K562 (cell line): ENCODE measurements around the gene HOOK1. TPM values are rescaled to one million over a fixed set of nuclear protein-coding genes. Genes with fewer than 3 reads are reported as not detected.

Experiments
- ATAC-seq: fragments of 200-7000 bp; cut with Tn5 transposase; 3 replicates; pipeline ENCODE4 v1.9.1; 2020; ENCODE audit warnings: moderate library complexity
- BruUV-seq: library from RNA; stranded (reverse); fragments of 400-500 nt; replicated peaks from 2 replicates; lab custom pipeline; 2021; lab: Mats Ljungman, UMichigan
- CTCF ChIA-PET: fragments of 300-600 bp; formaldehyde crosslinking; extraction: SDS; loops from one replicate; lab custom pipeline; 2021; ENCODE audit warnings: low intra/inter-chr PET ratio; lab: Yijun Ruan, JAX
- POLR2A ChIA-PET: fragments of 300-600, 350-650 bp; sonication (Branson Sonifier 250); formaldehyde crosslinking; extraction: SDS; loops from one replicate; lab custom pipeline; 2021; ENCODE audit warnings: antibody characterized with exemption, inconsistent platforms; lab: Yijun Ruan, JAX
- DNase-seq, 4 experiments: peaks; one replicate each; pipeline versions ENCODE4 v3.0.0 to v3.0.0-alpha.2; 2011 to 2018; ENCODE audit warnings: low spot score in 3 of 4, mixed read lengths in 3 of 4; ENCODE audit errors: extremely low read depth in 1 of 4
- FAIRE-seq: peaks from 2 replicates; lab custom pipeline; 2011; peaks lifted over from hg19 to GRCh38; lab: Jason Lieb, UNC
- H2AFZ ChIP-seq: 2 replicates; pipeline ENCODE4 v1.6.0; 2011; ENCODE audit warnings: low read depth, low read length, control low read depth, inconsistent platforms
- H3K27ac ChIP-seq: fragments of 200-600 bp; 3 replicates; pipeline ENCODE4 v1.8.0; 2011; ENCODE audit warnings: low read depth, mild to moderate bottlenecking, control low read depth, inconsistent platforms, low read length, moderate library complexity, mixed read lengths; ENCODE audit errors: extremely low read depth
- H3K27me3 ChIP-seq, 2 experiments: fragments of 300-600 bp in 1 of 2; 2 replicates in 1 of 2; 3 replicates in 1 of 2; pipeline versions ENCODE4 v1.6.0 to v1.8.0; 2011; ENCODE audit warnings: inconsistent platforms in 2 of 2, low read length in 2 of 2, mild to moderate bottlenecking in 1 of 2, mixed read lengths in 1 of 2, moderate library complexity in 1 of 2; ENCODE audit not compliant: control insufficient read depth in 2 of 2, insufficient read depth in 2 of 2
- H3K36me3 ChIP-seq: fragments of 300-600 bp; 3 replicates; pipeline ENCODE4 v1.8.0; 2011; ENCODE audit warnings: mild to moderate bottlenecking, low read length, inconsistent platforms; ENCODE audit not compliant: control insufficient read depth, insufficient read depth
- H3K4me1 ChIP-seq, 2 experiments: fragments of 200-600 bp in 1 of 2; replicated peaks in 1 of 2; 2 replicates in 1 of 2; 3 replicates in 1 of 2; pipeline versions ENCODE4 v1.5.1 to v1.8.0; 2011; ENCODE audit warnings: inconsistent platforms in 2 of 2, low read length in 2 of 2, mild to moderate bottlenecking in 1 of 2, mixed read lengths in 1 of 2, moderate library complexity in 1 of 2; ENCODE audit not compliant: control insufficient read depth in 2 of 2, insufficient read depth in 2 of 2
- H3K4me2 ChIP-seq: 2 replicates; pipeline ENCODE4 v1.6.1; 2011; ENCODE audit warnings: low read length, control low read depth, inconsistent platforms, mixed read lengths; ENCODE audit not compliant: insufficient read depth
- H3K4me3 ChIP-seq: fragments of 200-600 bp; sonication (generic), shearing (Covaris generic); 2 replicates; pipeline ENCODE4 v1.5.1; 2016; ENCODE audit warnings: control low read depth, inconsistent platforms
- H3K79me2 ChIP-seq: fragments of 200-600 bp; 3 replicates; pipeline ENCODE4 v1.8.0; 2011; ENCODE audit warnings: low read length, inconsistent platforms; ENCODE audit not compliant: control insufficient read depth, insufficient read depth
- H3K9ac ChIP-seq, 2 experiments: 2 replicates each; pipeline versions ENCODE4 v1.6.0 to v1.6.1; 2011; ENCODE audit warnings: low read depth in 2 of 2, low read length in 2 of 2, control low read depth in 1 of 2, inconsistent platforms in 1 of 2, mild to moderate bottlenecking in 1 of 2, mixed read lengths in 1 of 2; ENCODE audit not compliant: insufficient read depth in 1 of 2
- H3K9me1 ChIP-seq: one replicate; pipeline ENCODE4 v1.6.0; 2011; ENCODE audit warnings: inconsistent platforms, mild to moderate bottlenecking, low read length, moderate library complexity; ENCODE audit not compliant: control insufficient read depth, insufficient read depth
- H3K9me3 ChIP-seq: replicated peaks from 2 replicates; pipeline ENCODE4 v1.5.1; 2011; ENCODE audit warnings: low read depth, low read length, inconsistent platforms; ENCODE audit not compliant: control insufficient read depth, insufficient read depth
- H4K20me1 ChIP-seq: replicated peaks from 2 replicates; pipeline ENCODE4 v1.6.1; 2011; ENCODE audit warnings: low read length, inconsistent platforms, mixed read lengths; ENCODE audit not compliant: control insufficient read depth, insufficient read depth
- EZH2 ChIP-seq: IDR thresholded peaks from 2 replicates; pipeline ENCODE4 v1.6.1; 2012; ENCODE audit warnings: low read depth, mild to moderate bottlenecking, inconsistent platforms, low read length, borderline replicate concordance
- LARP7 ChIP-seq: fragments of 450-650 bp; IDR thresholded peaks from 2 replicates; pipeline ENCODE4 v1.6.1; 2016
- MXI1 ChIP-seq: IDR thresholded peaks from 2 replicates; pipeline ENCODE4 v1.6.1; 2011; ENCODE audit warnings: low read depth, mild to moderate bottlenecking, improper control_type of control experiment, low read length
- RBM22 ChIP-seq: fragments of 200-400 bp; formaldehyde crosslinking; IDR thresholded peaks from 2 replicates; pipeline ENCODE4 v1.6.1; 2018; ENCODE audit warnings: low read length, low read depth; ENCODE audit not compliant: poor library complexity, severe bottlenecking
- SRF ChIP-seq, 2 experiments: fragments of 250-450, 450-650 bp in 1 of 2; sonication (Bioruptor Pico) in 1 of 2; sonication (generic) in 1 of 2; formaldehyde crosslinking; IDR thresholded peaks; 2 replicates each; pipeline versions ENCODE4 v1.5.0 to v1.5.1; 2020 to 2022; ENCODE audit warnings: mild to moderate bottlenecking in 1 of 2, missing genetic modification reagents in 1 of 2
- STAT5A ChIP-seq: IDR thresholded peaks from 2 replicates; pipeline ENCODE4 v1.6.1; 2012; ENCODE audit warnings: low read length, inconsistent platforms, borderline replicate concordance
- TRIM28 ChIP-seq: fragments of 450-650 bp; IDR thresholded peaks from 2 replicates; pipeline ENCODE4 v1.6.1; 2017
- U2AF1 ChIP-seq: fragments of 200-400 bp; formaldehyde crosslinking; optimal IDR thresholded peaks from 2 replicates; pipeline ENCODE3; 2017; ENCODE audit warnings: mild to moderate bottlenecking, low read depth, low read length, moderate library complexity
- ZHX1 ChIP-seq: fragments of 150-350 bp; conservative IDR thresholded peaks from 2 replicates; pipeline ENCODE4 v1.6.1; 2014; ENCODE audit warnings: low read length
- ZNF174 ChIP-seq: fragments of 250-450 bp; sonication (Bioruptor Pico); IDR thresholded peaks from 2 replicates; pipeline ENCODE4 v1.4.0; 2020; ENCODE audit warnings: mild to moderate bottlenecking
- ZNF785 ChIP-seq: fragments of 250-450 bp; sonication (Bioruptor Pico); IDR thresholded peaks from 2 replicates; pipeline ENCODE4 v1.4.0; 2020; ENCODE audit warnings: mild to moderate bottlenecking
- WGBS: fragments of 100-300 bp; shearing (Covaris generic); methylation state at CpG from one replicate; pipeline ENCODE4 v1.1.6; 2016; ENCODE audit warnings: low coverage, mixed read lengths; ENCODE audit not compliant: insufficient coverage; ENCODE audit errors: missing lambda C conversion rate; 5-methylcytosine and 5-hydroxymethylcytosine counted together
- in situ Hi-C: fragments of 300-500 bp; cut with MboI; formaldehyde crosslinking; loops from 4 replicates; pipeline ENCODE4 v1.15.0; 2018; ENCODE audit warnings: inconsistent platforms, mixed read lengths
- intact Hi-C: fragments of 100-400 bp; cut with micrococcal nuclease; formaldehyde crosslinking; loops from 2 replicates; pipeline ENCODE4 v1.14.2; 2022
- polyA plus RNA-seq, 8 experiments: library from polyadenylated mRNA; depleted of rRNA in 4 of 8; stranded (reverse) in 5 of 8; unstranded in 3 of 8; fragments of >200 nt; fragmentation: Nextera tagmentation in 2 of 8; fragmentation: Illumina TruSeq in 1 of 8; extraction: Ambion mirVana in 2 of 8; extraction: Trizol in 1 of 8; gene quantifications; 2 replicates each; pipeline versions ENCODE4 v1.2.1 to v1.2.3, GENCODE V29; 2011 to 2014; ENCODE audit warnings: inconsistent platforms in 1 of 8, missing spikeins in 1 of 8
- total RNA-seq, 7 experiments: library from RNA; depleted of rRNA in 6 of 7; stranded (reverse); fragments of >200 nt in 6 of 7; fragmentation: Illumina TruSeq in 2 of 7; extraction: Trizol in 2 of 7; gene quantifications; 2 replicates each; pipeline versions ENCODE4 v1.2.1 to v1.2.3, GENCODE V29; 2011 to 2021; ENCODE audit warnings: low replicate concordance in 1 of 7

HOOK1 gene
- total and polyA plus RNA-seq, 9 of the 15 experiments (the other 6 are each of a cell fraction or from before 2014, with no cell fraction given) = 0.11 to 0.18 TPM; not detected in 7

- Histone ChIP-seq H4K20me1 (no peaks in the 10 kb centered on the region), H3K9ac (no peak overlapping the region), H3K9me1 (no peaks in the 10 kb centered on the region), H3K27me3 (no peaks in the 10 kb centered on the region), H3K9me3 (no peaks in the 10 kb centered on the region), H3K79me2 (no peaks in the 10 kb centered on the region), H2AFZ (no peak overlapping the region), H3K4me3 (no peak overlapping the region), H3K27ac (no peak overlapping the region), H3K36me3 (no peaks in the 10 kb centered on the region), H3K4me1 (no peaks in the 10 kb centered on the region), H3K4me2 (no peak overlapping the region)
- ATAC-seq = no peak
- no peak for FAIRE-seq
- ChIA-PET CTCF (no interaction called here), POLR2A (no interaction called here)
- 5% methylated on average over 8 of the region's 50 CpGs for WGBS
- no TSS peak for BruUV-seq
- in situ Hi-C loops (no loop called here), intact Hi-C loops (no loop called here)
- TF ChIP-seq U2AF1 (no peak), ZNF174 (no peak), LARP7 (no peak), ZNF785 (CRISPR knock-in tag) (no peak), MXI1 (no peak)
- DNase-seq = no peak
These were observed 409 bp upstream of the HOOK1 start for GRCh38 chr1:59814180-59814900.

- DNase-seq (no peak), ATAC-seq (no peak), FAIRE-seq (no peak)
- H2AFZ ChIP-seq = no peak overlapping the region
- H3K27me3 ChIP-seq = no peaks in the 10 kb centered on the region
- no peaks in the 10 kb centered on the region for H3K79me2 ChIP-seq
- WGBS = 0% methylated on average over 3 of the region's 3 CpGs
- ChIA-PET POLR2A (no interaction called here), CTCF (no interaction called here)
- H3K4me2 ChIP-seq = no peak overlapping the region
- H3K4me3 ChIP-seq = no peak overlapping the region
- H4K20me1 ChIP-seq = no peaks in the 10 kb centered on the region
- H3K9me1 ChIP-seq = no peaks in the 10 kb centered on the region
- H3K36me3 ChIP-seq = no peaks in the 10 kb centered on the region
- H3K9me3 ChIP-seq = no peaks in the 10 kb centered on the region
- no TSS peak for BruUV-seq
- in situ Hi-C loops = no loop called here
- intact Hi-C loops = no loop called here
- H3K4me1 ChIP-seq = no peaks in the 10 kb centered on the region
- TF ChIP-seq RBM22 = no peak
- no peak for TF ChIP-seq STAT5A
- TF ChIP-seq SRF (CRISPR knock-in tag; IDR thresholded peaks at IDR 0.05) = no peak
- TF ChIP-seq TRIM28 = no peak
- TF ChIP-seq ZHX1 = no peak
- TF ChIP-seq EZH2 = no peak
- no peak overlapping the region for H3K27ac ChIP-seq
- H3K9ac ChIP-seq = no peak overlapping the region
These were observed 1.1 kb downstream of the HOOK1 start for GRCh38 chr1:59815892-59816291.
